HepG2 (cell line): ENCODE results near the gene JUND. TPM values are rescaled to one million over a fixed set of nuclear protein-coding genes. Genes with fewer than 3 reads are reported as not detected.

Experiments
- CCAR2 ChIP-seq: fragments of 200-400 bp; formaldehyde crosslinking; optimal IDR thresholded peaks from 2 replicates; pipeline ENCODE3; 2018; ENCODE audit warnings: low read depth, mild to moderate bottlenecking, low read length, moderate library complexity
- KLF6 ChIP-seq: IDR thresholded peaks from 2 replicates; pipeline ENCODE4 v1.8.0; 2016; ENCODE audit warnings: missing biosample characterization, missing genetic modification reagents
- MIER2 ChIP-seq: IDR thresholded peaks from 2 replicates; pipeline ENCODE4 v1.6.1; 2016; ENCODE audit warnings: missing biosample characterization, missing genetic modification reagents
- MLX ChIP-seq: IDR thresholded peaks from 2 replicates; pipeline ENCODE4 v1.6.1; 2016
- MTERF4 ChIP-seq: sonication (generic); formaldehyde crosslinking; IDR thresholded peaks from 2 replicates; pipeline ENCODE4 v1.8.0; 2023; ENCODE audit warnings: mild to moderate bottlenecking, missing genetic modification reagents
- MXD4 ChIP-seq: IDR thresholded peaks from 2 replicates; pipeline ENCODE4 v1.6.1; 2016; ENCODE audit warnings: mild to moderate bottlenecking, missing biosample characterization, missing genetic modification reagents
- NFKB2 ChIP-seq: sonication (generic); formaldehyde crosslinking; IDR thresholded peaks from 2 replicates; pipeline ENCODE4 v1.4.0; 2020; ENCODE audit warnings: missing genetic modification reagents, borderline replicate concordance
- SIX4 ChIP-seq: sonication (generic); formaldehyde crosslinking; IDR thresholded peaks from 2 replicates; pipeline ENCODE4 v1.4.0; 2020; ENCODE audit warnings: missing genetic modification reagents
- SNRNP70 ChIP-seq: fragments of 200-400 bp; formaldehyde crosslinking; IDR thresholded peaks from 2 replicates; pipeline ENCODE4 v1.6.1; 2017; ENCODE audit warnings: mild to moderate bottlenecking, low read depth, low read length, moderate library complexity
- SOX13 ChIP-seq, 3 experiments: fragments of 450-650 bp in 1 of 3; sonication (generic) in 1 of 3; formaldehyde crosslinking in 1 of 3; IDR thresholded peaks in 2 of 3; conservative IDR thresholded peaks in 1 of 3; 2 replicates each; pipeline versions ENCODE4 v1.5.0 to v1.6.1; 2016 to 2020; ENCODE audit warnings: antibody characterized with exemption in 1 of 3, mild to moderate bottlenecking in 1 of 3, missing compliant biosample characterization in 1 of 3, missing genetic modification reagents in 1 of 3, moderate library complexity in 1 of 3
- TERF1 ChIP-seq: sonication (generic); formaldehyde crosslinking; IDR thresholded peaks from 2 replicates; pipeline ENCODE4 v1.8.0; 2022; ENCODE audit warnings: mild to moderate bottlenecking, missing genetic modification reagents, moderate library complexity
- TFE3 ChIP-seq: IDR thresholded peaks from 2 replicates; pipeline ENCODE4 v1.6.1; 2016
- TMF1 ChIP-seq: sonication (generic); formaldehyde crosslinking; IDR thresholded peaks from 2 replicates; pipeline ENCODE4 v1.8.1; 2022; ENCODE audit warnings: low read depth, missing genetic modification reagents
- TP53 ChIP-seq: sonication (generic); formaldehyde crosslinking; conservative IDR thresholded peaks from 2 replicates; pipeline ENCODE4 v1.4.0; 2020; ENCODE audit warnings: missing genetic modification reagents
- YY1 ChIP-seq: IDR thresholded peaks from 2 replicates; pipeline ENCODE4 v1.6.1; 2011; ENCODE audit warnings: low read length, low read depth, moderate library complexity, mild to moderate bottlenecking; ENCODE audit not compliant: insufficient read depth, insufficient replicate concordance
- ZBTB14 ChIP-seq: sonication (generic); formaldehyde crosslinking; IDR thresholded peaks from 2 replicates; pipeline ENCODE4 v1.4.0; 2020; ENCODE audit warnings: missing genetic modification reagents
- ZNF251 ChIP-seq: sonication (generic); formaldehyde crosslinking; IDR thresholded peaks from 2 replicates; pipeline ENCODE4 v1.9.0; 2021; ENCODE audit warnings: mild to moderate bottlenecking, missing genetic modification reagents
- ZNF503 ChIP-seq: sonication (generic); formaldehyde crosslinking; IDR thresholded peaks from 2 replicates; pipeline ENCODE4 v1.4.0; 2020; ENCODE audit warnings: missing genetic modification reagents
- ZNF597 ChIP-seq: sonication (generic); formaldehyde crosslinking; IDR thresholded peaks from 2 replicates; pipeline ENCODE4 v1.5.0; 2020; ENCODE audit warnings: missing genetic modification reagents
- ZNF605 ChIP-seq: sonication (generic); formaldehyde crosslinking; IDR thresholded peaks from 2 replicates; pipeline ENCODE4 v1.8.0; 2022; ENCODE audit warnings: mild to moderate bottlenecking, missing genetic modification reagents
- polyA plus RNA-seq, 8 experiments: library from polyadenylated mRNA; depleted of rRNA in 3 of 8; stranded (reverse) in 7 of 8; unstranded in 1 of 8; fragments of >200 nt; fragmentation: Illumina TruSeq in 4 of 8; extraction: Trizol in 4 of 8; gene quantifications; 2 replicates each; pipeline versions ENCODE4 v1.2.1 to v1.2.3, GENCODE V29; 2011 to 2016; ENCODE audit warnings: low read depth in 4 of 8, missing spikeins in 1 of 8, mixed read lengths in 1 of 8; ENCODE audit not compliant: insufficient read depth in 1 of 8
- total RNA-seq, 5 experiments: library from RNA; depleted of rRNA; stranded (reverse); fragments of >200 nt; fragmentation: Illumina TruSeq; extraction: Trizol; gene quantifications; 2 replicates each; pipeline ENCODE4 v1.2.3, GENCODE V29; 2016; ENCODE audit warnings: low read depth in 1 of 5

JUND gene
- total and polyA plus RNA-seq, 2 of the 13 experiments (the other 11 are each of a cell fraction or from before 2014, with no cell fraction given), result 41.2 to 59.8 TPM

- TF ChIP-seq SOX13 (IDR thresholded peaks at IDR 0.05), result no peak; the same call in 1 of the 2 replicates
- peak in 1 of 2 experiments; percentile 62; a peak in 2 of 4 replicates for TF ChIP-seq SOX13 (CRISPR knock-in tag; conservative IDR thresholded peaks at IDR 0.05 in 1 of 2, IDR thresholded peaks at IDR 0.05 in 1 of 2)
- peak; percentile 3; the same call in 1 of the 2 replicates for TF ChIP-seq SIX4 (CRISPR knock-in tag)
- 0 out of 2 replicates have a peak, but pooled peaks have one; percentile 20 for TF ChIP-seq TP53
- no peak for TF ChIP-seq SNRNP70
- TF ChIP-seq MLX, result 0 out of 2 replicates have a peak, but pooled peaks have one; percentile 37
- TF ChIP-seq CCAR2, result no peak
- TF ChIP-seq MXD4, result peak; percentile 72
- TF ChIP-seq ZNF605, result no peak
- no peak for TF ChIP-seq TERF1 (CRISPR knock-in tag)
- TF ChIP-seq TFE3 (CRISPR knock-in tag), result 0 out of 2 replicates have a peak, but pooled peaks have one; percentile 21
- TF ChIP-seq ZNF597 (CRISPR knock-in tag), result no peak
- peak; percentile 53; the same call in 1 of the 2 replicates for TF ChIP-seq NFKB2
- peak; percentile 74 for TF ChIP-seq YY1
- no peak for TF ChIP-seq MIER2 (CRISPR knock-in tag)
- TF ChIP-seq ZNF503 (CRISPR knock-in tag), result no peak; the same call in none of the 2 replicates
- TF ChIP-seq TMF1 (CRISPR knock-in tag), result peak; percentile 25; the same call in 1 of the 2 replicates
- no peak for TF ChIP-seq ZNF251 (CRISPR knock-in tag)
- TF ChIP-seq MTERF4 (CRISPR knock-in tag), result peak; percentile 81; the same call in 1 of the 2 replicates
- TF ChIP-seq KLF6 (CRISPR knock-in tag), result peak; percentile 74
- TF ChIP-seq ZBTB14 (CRISPR knock-in tag), result peak; percentile 73
Measured at GRCh38 chr19:18322759-18323460, 41.5 kb upstream of the JUND start, which contains the start of gene LSM4 (continued).
